Type B pancreatic cell (in vitro differentiated cells): ENCODE data around the gene KHSRP. TPM values are rescaled to one million over a fixed set of nuclear protein-coding genes. Genes with fewer than 3 reads are reported as not detected.

Experiments used
- DNase-seq: peaks from one replicate; pipeline ENCODE4 v3.0.0; 2021; ENCODE audit warnings: mixed read lengths; ENCODE audit not compliant: unreplicated experiment; ENCODE audit errors: extremely low spot score
- H3K27ac Mint-ChIP-seq: 2 replicates; pipeline ENCODE4 v1.8.0; 2021; ENCODE audit warnings: mild to moderate bottlenecking, mixed read lengths
- H3K27me3 Mint-ChIP-seq: 2 replicates; pipeline ENCODE4 v1.8.0; 2021; ENCODE audit warnings: mixed read lengths
- H3K36me3 Mint-ChIP-seq: 2 replicates; pipeline ENCODE4 v1.8.0; 2021; ENCODE audit warnings: mixed read lengths
- H3K4me1 Mint-ChIP-seq: one replicate; pipeline ENCODE4 v1.8.0; 2021; ENCODE audit warnings: mixed read lengths; ENCODE audit not compliant: unreplicated experiment
- H3K4me3 Mint-ChIP-seq: 2 replicates; pipeline ENCODE4 v1.8.0; 2021; ENCODE audit warnings: mild to moderate bottlenecking, mixed read lengths
- H3K9me3 Mint-ChIP-seq: 2 replicates; pipeline ENCODE4 v1.8.0; 2021; ENCODE audit warnings: mixed read lengths
- total RNA-seq: library from RNA; stranded (reverse); gene quantifications from 2 replicates; pipeline ENCODE4 v1.2.1, GENCODE V29; 2021; ENCODE audit warnings: low replicate concordance
- TF ChIP-seq, protein P1 (sequence below): fragments of 200-600 bp; sonication (generic); conservative IDR thresholded peaks from 2 replicates; pipeline ENCODE4 v1.5.0; 2021; ENCODE audit warnings: antibody characterized with exemption, mild to moderate bottlenecking

The KHSRP gene
- total RNA-seq, 1 donor from 2014 or later: 414 TPM

DNA sequence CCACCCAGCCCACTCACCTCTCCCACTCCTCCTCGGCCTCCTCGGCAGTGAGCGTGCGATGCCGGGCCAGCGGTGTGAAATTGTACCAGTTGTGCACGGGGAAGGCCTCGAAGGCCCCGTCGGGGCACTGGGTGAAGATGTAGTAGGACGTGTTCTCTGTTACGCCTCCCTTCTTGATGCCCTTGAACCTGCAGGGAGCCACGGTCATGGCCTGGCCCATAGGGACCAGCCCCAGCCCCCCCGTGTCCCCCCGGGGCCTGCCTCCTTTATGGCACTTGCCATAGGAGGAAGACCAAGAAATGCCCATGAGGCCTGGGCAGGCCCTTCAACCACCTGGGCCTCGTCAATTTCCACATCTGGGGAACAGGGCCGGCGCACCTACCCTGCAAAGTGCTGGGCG lies 37.2 kb downstream of the KHSRP start:
- H3K4me1 Mint-ChIP-seq: peaks cover 8% of the 10 kb centered on the region
- no peak overlapping the region for H3K4me3 Mint-ChIP-seq
- TF ChIP-seq, protein P1, sequence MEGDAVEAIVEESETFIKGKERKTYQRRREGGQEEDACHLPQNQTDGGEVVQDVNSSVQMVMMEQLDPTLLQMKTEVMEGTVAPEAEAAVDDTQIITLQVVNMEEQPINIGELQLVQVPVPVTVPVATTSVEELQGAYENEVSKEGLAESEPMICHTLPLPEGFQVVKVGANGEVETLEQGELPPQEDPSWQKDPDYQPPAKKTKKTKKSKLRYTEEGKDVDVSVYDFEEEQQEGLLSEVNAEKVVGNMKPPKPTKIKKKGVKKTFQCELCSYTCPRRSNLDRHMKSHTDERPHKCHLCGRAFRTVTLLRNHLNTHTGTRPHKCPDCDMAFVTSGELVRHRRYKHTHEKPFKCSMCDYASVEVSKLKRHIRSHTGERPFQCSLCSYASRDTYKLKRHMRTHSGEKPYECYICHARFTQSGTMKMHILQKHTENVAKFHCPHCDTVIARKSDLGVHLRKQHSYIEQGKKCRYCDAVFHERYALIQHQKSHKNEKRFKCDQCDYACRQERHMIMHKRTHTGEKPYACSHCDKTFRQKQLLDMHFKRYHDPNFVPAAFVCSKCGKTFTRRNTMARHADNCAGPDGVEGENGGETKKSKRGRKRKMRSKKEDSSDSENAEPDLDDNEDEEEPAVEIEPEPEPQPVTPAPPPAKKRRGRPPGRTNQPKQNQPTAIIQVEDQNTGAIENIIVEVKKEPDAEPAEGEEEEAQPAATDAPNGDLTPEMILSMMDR: no peak
- peaks cover 11% of the 10 kb centered on the region for H3K36me3 Mint-ChIP-seq
- no peak overlapping the region for H3K27ac Mint-ChIP-seq
- DNase-seq: no peak
- no peaks in the 10 kb centered on the region for H3K9me3 Mint-ChIP-seq
- H3K27me3 Mint-ChIP-seq: no peaks in the 10 kb centered on the region

DNA sequence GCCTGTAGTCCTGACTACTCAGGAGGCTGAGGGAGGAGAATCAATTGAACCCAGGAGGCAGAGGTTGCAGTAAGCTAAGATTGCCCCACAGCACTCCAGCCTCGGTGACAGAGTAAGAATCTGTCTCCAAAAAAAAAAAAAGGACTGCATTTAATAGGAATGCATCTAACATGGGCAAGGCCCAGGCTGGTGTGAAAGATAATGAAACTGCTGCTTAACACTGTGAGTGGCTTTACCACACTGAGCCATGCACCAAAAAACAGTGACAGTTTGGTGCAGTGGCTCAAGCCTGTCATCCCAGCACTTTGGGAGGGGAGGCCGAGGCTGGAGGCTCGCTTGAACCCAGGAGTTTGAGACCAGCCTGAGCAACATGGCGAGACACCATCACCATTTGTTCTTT lies 40.2 kb downstream of the KHSRP start:
- no peak for DNase-seq
- H3K36me3 Mint-ChIP-seq: peaks cover 14% of the 10 kb centered on the region
- H3K9me3 Mint-ChIP-seq: no peaks in the 10 kb centered on the region
- H3K4me1 Mint-ChIP-seq: no peaks in the 10 kb centered on the region
- TF ChIP-seq, protein P1: no peak
- H3K27ac Mint-ChIP-seq: no peak overlapping the region
- no peak overlapping the region for H3K4me3 Mint-ChIP-seq
- H3K27me3 Mint-ChIP-seq: no peaks in the 10 kb centered on the region

DNA sequence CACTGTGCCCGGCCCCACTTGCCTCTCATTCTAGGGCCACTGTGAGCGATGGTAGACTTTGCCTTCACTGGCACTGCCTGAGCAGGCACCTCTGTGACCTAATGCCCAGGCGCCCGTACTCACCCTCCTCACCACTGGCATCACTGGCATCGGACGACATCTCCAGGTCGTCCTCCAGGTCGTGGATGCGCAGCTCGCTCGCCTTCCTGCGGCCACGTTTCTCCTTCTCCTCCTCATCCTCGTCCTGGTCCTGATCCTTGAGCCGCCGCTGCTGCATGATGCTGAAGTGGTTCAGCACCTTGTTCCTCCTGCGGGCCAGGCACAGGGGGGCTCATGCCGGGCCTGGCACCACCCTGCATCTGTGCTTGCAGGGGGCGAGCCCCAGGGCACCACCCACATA lies 41.4 kb downstream of the KHSRP start:
- Mint-ChIP-seq H3K27me3 (no peaks in the 10 kb centered on the region), H3K27ac (no peak overlapping the region), H3K36me3 (peaks cover 18% of the 10 kb centered on the region), H3K4me3 (no peak overlapping the region), H3K9me3 (no peaks in the 10 kb centered on the region), H3K4me1 (no peaks in the 10 kb centered on the region)
- TF ChIP-seq, protein P1: no peak
- DNase-seq: no peak

DNA sequence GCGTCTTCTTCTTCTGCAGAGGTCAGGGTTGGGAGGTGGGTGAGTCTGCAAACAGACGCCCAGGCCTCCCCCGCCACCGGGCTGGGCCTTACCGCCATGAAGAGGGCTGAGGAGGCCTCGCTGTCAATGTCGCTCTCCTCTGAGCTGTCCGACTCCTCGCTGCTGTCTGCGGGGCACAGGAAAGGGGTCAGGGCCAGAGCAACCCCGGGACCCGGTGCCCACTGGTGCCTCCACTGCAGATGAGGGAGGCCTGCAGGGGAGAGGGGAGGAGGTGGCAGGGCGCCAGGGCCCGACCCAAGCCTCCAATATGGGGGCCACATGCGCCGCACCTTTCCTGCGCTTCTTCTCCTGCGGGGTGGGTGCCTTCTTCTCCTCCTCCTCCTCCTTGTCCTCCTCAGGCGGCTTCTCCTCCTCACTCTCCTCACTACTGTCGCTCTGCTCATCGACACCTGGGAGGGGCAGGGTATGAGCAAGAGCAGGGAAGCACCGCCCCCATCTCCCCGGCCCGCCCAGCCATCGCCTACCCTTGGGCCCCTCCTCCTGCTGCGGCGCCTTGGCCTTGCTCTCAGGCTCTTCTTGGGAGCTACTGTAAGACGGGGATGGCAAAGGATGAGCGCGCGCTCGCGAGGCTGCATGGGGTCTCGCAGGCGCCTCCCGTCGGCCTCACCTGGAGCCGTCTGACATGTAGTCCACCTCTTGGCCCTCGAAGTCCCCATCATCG lies 43.4 kb downstream of the KHSRP start:
- H3K9me3 Mint-ChIP-seq: no peaks in the 10 kb centered on the region
- H3K36me3 Mint-ChIP-seq: peaks cover 18% of the 10 kb centered on the region
- no peak overlapping the region for H3K4me3 Mint-ChIP-seq
- H3K27ac Mint-ChIP-seq: no peak overlapping the region
- no peak for DNase-seq
- TF ChIP-seq, protein P1: no peak
- H3K4me1 Mint-ChIP-seq: no peaks in the 10 kb centered on the region
- H3K27me3 Mint-ChIP-seq: no peaks in the 10 kb centered on the region

DNA sequence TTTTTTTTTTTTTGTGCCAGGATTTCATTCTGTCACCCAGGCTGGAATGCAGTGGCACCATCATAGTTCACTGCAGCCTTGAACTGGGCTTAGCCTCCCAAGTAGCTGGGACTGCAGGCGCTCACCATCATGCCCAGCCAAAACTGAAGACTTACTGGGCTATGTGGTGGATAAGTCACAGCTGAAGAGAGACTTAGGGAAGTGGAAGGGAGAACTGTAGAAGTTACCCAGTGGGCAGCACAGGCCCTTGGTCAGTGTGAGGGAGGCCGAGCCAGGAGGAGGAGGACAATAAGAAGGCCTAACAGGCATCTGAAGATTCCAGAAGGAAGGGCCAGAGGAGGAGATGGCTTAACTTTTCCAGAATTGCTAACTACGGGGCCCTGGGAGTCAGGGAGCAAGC lies 44.9 kb downstream of the KHSRP start:
- peaks cover 18% of the 10 kb centered on the region for H3K36me3 Mint-ChIP-seq
- TF ChIP-seq, protein P1: no peak
- H3K4me1 Mint-ChIP-seq: no peaks in the 10 kb centered on the region
- H3K27me3 Mint-ChIP-seq: no peaks in the 10 kb centered on the region
- no peak overlapping the region for H3K4me3 Mint-ChIP-seq
- H3K27ac Mint-ChIP-seq: peak overlapping the region; percentile 26
- no peaks in the 10 kb centered on the region for H3K9me3 Mint-ChIP-seq
- no peak for DNase-seq
